T-helper 2 cell (primary cell): ENCODE data around the gene WWOX.
A peak's percentile ranks its signal among the peaks of the same experiment; 100 is the strongest.

ENCODE experiments used
- DNase-seq, 5 experiments: peaks; one replicate each; pipeline versions ENCODE4 v3.0.0 to v3.0.0-alpha.2; 2012 to 2022

Gene WWOX

DNA sequence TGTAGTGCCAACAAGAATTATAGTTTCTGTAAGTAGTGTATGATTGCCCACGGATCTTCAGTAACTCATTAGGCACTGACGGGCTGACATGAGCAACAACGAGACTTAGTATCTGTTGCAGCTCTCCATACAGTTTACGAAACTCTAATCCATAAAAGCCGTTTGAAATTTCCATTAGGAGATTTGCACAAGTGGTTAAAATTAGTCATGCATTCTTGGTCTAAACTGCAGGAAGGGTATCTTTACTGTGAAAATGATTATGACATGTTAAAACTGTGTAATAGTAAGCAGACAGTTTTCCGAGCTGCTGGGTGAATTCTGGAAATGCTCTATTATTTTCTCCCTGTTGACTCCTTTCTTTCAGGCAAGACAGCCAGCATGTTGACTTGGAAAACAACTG, 605.0 kb downstream of the WWOX start:
- no peak for DNase-seq

DNA sequence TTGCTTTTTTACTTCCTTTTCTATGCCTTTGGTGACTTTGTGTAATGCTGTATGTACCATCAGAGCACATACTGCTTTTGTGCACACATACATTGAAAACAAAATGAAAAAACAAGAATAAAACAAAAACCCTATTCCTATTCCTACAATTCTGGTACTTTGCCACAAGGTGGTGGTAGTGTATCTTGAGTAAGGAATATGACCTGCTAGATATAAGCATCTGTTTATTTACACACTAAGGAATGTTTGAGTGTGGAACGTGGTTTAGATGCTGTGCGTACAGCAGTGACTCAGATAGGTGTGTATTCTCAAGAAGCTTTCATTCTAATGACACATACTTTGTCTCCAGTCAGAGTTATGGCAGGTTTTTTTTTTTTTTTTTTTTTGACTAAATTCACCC, 606.2 kb downstream of the WWOX start:
- DNase-seq: peak in 2 of 5 experiments; percentile 21 to 78

DNA sequence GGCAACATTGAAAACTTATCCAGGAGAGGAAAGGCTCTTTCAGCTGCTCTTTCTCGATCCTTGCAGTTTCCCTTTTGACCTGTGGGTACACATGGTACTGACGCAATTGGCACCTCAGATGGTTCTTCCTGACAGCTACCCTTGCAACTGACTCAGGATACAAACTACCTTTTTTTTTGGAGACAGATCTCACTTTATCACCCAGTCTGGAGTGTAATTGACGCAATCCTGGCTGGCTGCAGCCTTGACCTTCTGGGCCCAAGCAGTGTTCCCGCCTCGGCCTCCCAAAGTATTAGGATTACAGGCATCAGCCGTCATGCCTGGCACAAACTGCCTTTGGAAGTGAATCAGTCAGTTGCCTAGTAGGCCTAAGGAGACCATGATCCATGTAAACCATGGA, 607.2 kb downstream of the WWOX start:
- DNase-seq: no peak

DNA sequence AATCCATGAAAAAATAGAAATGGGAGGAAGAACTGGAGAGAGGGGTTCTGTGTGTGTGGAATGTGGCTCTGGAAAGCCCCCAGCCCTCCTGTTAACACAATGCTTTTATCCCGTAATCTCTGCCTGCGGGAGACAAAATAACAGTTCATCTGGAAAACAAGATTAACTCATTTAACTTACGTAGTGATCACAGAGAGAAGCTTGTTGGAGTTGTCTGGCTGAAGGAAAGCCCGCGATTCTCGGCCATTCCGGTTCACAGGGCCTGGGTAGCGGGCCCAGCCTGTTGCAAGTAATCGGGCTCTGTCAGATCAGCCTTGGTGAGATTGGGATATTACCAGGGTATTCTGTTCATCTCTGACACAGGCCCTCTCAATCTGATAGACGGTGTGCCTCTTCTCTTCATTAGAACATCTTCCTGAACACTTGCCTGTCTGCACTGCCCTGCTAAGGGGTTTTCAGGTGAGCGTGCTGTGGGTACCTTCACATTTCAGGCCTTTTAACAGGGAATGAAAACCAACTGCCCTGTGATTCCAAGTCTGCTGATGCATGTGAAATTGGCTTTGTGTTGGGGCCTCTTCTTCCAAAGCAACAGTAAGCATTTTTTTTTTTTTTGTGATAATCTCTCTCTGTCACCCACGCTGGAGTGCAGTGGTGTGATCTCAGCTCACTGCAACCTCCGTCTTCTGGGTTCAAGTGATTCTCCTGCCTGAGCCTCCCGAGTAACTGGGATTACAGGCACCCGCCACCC, 609.9 kb downstream of the WWOX start:
- DNase-seq: no peak

DNA sequence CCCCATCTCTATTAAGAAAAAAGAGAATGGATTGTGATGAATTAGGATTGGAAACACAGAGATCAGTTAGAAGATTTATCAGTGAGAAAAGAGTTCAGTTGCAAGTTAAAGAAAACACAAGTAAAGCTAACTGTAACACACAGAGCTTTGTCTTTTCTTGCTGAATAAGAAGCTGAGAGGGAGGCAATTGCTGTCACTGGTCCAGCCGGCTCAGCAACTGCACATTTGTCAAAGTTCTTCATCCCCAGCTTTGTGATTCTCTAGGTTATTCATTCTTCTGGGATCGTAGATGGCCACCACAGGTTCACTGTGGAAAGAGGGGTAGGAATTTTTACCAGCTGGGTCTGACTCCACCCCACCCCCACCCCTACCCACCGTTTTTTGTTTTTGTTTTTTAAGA, 615.7 kb downstream of the WWOX start:
- no peak for DNase-seq

DNA sequence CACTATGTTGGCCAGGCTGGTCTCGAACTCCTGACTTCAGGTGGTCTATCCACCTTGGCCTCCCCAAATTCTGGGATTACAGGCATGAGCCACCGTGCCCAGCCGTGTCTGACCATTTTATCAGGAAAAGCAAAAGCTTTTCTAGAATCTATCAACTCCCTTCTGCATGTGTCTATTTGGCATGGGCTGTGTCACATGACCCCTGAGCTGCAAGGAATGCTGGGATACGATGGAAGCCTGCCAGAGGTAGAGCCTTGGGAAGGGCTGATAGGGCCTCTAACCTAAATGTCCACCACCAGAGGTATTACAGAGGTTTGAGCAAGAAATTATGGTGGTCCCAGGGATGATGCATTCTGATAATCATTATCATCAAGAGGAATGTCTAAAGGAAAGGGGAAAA, 616.2 kb downstream of the WWOX start:
- no peak for DNase-seq

DNA sequence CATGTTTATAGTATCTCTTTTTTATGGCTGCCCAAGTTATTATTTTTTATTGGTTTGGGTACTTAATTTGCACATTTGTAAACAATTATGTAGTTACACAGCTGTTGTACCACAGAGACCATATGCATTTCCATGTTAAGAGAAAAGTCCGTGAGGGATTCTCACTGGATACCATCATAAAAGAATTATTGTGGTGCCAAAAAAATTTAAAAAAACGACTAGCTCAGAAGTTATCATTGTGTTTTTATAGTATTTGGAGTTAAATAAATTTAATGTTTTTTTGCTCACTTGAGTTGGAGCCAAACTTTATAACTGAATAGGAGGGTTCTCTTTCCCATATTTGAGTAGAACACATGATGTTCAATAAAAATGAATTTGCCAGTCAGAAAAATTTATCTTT, 618.7 kb downstream of the WWOX start:
- no peak for DNase-seq

DNA sequence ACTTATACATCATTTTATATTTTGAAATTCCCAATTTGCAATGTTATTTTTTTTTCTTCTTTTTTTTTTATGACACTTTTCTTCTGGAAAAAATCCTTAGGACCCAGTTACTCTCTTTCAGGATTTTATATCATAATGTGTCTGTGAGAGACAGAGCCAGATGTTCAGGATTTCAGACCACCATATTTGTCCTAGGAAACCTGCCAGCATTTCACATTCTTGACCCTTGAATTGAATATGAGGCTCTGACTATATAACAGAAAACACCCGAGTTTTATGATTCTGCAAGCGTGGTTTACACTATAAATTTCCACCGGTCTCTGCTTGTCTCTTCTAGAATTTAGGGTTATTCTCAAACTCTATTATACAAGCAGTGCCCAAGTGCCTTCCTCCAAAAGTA, 621.0 kb downstream of the WWOX start:
- no peak for DNase-seq

DNA sequence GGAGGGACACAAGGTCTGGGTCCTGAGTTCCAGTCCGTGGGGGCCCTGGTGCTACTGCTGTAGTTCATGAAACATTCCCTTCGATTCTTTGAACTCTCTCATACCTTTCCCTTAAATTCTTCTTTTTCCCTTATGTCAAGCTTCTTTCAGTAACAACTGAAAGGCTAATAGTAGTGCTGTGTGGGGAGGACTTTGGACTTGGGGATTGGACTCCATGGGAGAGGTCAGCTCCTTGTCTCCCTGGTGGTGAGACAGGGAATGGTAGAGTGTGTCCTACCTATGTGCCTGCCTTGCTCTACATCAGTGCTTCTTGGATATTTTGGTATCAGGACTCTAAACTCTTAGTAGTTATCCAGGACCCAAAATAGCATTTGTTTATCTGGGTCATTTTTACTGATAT, 628.1 kb downstream of the WWOX start:
- DNase-seq: no peak

DNA sequence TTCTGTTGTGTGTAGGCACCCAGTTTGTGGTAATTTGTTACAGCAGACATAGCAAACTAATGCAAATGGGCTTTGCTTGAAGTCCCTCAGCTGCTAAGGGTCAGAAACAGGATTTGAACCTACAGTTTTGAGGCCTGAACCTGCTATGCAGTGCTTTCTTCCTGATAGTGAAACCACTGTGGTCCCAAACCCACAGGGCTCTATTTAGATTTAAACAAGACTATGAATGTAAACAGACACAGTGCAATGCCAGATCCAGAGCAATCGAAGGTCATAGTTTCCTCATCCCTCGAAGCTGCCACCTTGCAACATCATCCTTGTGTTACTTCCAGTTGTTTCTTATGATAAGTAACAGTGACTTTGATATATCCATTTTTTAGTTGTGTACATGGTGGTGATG, 630.2 kb downstream of the WWOX start:
- DNase-seq: no peak

DNA sequence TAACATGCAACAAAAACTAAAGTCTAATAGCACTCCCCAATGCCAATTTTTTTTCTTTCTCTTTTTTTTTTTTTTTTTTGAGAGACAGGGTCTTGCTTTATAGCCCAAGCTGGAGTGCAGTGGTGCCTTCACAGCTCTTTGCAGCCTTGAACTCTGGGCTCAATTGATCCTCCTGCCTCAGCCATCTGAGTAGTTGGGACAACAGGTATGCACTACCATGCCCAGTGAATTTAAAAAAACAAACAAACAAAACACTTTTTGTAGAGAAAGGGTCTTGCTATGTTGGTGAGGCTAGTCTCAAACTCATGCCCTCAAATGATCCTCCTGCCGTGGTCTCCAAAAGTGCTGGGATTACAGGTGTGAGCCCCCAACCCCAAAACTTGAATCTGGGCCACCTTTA, 632.3 kb downstream of the WWOX start:
- no peak for DNase-seq

DNA sequence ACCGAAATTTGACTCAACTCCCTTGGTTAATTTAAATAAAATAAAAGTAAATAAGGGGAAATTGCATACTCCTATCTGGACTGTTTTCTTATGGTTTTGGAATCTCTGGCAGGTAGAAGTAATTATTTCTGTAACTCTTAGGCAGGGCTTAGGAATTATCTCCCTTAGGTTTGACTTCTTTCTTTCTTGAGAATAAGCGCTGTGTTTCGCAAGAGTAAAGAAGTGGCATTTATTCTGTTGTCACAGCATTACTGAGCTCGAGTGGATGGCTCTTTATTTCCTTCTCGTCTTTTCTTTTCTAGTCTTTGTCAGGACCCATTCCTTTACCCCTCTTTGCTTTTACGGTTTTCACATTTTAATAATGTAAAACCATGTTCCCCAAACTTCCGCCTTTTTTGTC, 633.2 kb downstream of the WWOX start:
- no peak for DNase-seq

DNA sequence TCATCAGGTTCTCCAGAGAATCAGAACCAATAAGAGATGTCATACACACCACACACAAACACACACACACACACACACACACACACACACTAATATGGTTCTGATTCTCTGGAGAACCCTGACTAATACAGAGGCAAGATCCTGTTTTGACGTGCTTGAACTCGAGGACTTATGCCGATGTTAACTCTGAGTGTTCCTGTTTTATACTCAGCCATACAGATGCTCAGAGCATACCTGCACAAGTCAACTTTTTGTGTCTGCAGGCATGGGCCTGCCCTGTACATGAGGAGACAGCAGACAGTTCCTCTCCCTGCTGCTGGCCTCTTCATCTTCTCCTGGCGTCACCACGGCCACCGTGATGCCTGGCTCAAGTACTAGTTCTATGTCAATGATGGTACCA, 635.9 kb downstream of the WWOX start:
- no peak for DNase-seq

DNA sequence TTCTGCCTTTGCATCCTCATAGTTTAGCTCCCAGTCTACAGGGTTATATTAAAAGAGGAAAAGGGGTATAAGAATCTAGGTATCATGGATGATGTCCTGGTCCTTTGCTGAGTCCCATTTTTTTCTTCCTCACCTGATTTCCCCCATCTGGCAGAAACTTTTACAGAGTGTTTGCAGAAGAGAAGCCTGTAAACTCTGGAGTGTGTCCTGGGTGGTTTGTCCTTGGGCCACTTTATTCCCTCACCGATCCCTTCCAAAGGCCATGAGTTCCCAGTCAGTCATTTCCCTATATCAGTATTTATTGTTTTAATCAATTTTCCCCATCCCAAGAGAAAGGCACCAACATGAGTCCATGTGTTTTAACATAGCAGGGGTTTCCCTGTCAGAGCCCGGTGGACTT, 638.2 kb downstream of the WWOX start:
- DNase-seq: no peak

DNA sequence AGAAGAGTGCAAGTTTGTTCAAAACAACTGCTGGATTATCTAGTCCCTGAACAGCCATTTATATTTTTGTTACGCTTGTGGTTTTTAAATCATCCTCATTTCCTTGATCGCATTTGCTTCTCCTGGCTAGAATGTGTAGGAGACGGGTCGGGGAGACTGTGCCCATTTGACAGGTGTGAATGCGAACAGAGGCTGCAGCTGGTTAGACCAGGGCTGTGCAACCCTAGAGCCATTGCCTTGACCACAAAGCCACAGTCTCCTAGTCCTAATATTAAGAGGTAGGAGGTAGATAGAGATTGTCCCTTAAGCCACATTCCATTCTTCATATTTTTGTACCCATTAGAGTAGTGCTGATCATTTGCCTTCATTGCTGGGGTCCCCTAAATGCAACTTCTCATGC, 639.1 kb downstream of the WWOX start:
- DNase-seq: no peak

DNA sequence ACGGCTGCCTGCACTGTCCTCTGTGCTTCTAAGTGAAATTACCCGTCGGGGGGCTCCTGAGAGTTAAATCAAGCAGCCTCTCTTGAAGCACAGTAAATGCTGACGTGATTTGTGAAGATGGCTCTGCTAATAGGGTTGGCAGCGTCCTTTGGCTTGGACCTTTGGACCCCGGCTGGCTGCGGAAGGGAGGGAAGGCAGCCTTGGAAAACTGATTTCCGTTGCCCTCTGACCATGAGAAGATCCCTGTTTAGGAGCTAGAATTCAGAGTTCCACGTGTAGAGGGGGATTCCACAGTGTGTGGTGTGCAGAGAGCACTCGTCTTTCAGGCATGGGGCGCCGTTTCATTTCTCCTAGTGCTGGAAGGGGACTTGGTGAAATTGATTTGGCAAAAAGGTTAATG, 640.8 kb downstream of the WWOX start:
- no peak for DNase-seq

DNA sequence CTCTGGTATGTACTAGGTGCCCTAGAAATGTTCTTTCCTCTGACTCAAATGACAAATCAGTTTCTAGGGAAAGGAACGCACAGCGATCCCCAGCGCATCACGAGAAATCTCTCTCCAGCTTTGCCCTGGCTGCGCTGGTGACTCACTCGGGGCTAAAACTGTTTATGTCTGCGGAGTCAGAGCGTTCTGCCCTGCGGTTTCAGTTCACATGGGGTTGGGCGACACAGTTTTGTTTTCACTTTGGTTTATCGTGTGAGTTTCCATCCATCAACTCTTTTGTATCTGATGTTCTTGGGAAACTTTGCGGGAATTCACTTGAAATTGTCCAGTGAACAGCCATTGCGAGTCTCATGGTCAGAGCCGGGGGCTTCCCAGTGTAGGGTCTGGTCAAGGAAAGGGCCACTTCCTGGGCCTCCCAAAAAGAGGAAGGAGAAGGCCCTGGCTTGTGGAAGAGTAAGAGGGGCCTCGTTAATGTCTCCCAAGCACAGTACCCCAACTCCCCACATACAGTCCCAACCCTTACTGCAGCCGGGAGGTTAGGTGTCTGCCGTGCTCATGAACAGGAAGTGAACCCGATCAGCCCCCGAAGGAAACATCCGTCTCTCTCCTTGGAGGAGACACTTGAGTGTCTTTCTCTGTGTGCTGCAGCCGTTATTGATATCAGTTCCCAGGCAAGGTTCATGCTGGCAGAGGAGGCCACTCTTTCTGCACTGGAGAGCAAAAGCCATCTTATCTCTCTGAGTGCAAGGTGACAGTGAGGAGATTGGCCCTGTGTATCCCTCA, 643.2 kb downstream of the WWOX start:
- peak; percentile 13 to 95 (median 72) for DNase-seq

DNA sequence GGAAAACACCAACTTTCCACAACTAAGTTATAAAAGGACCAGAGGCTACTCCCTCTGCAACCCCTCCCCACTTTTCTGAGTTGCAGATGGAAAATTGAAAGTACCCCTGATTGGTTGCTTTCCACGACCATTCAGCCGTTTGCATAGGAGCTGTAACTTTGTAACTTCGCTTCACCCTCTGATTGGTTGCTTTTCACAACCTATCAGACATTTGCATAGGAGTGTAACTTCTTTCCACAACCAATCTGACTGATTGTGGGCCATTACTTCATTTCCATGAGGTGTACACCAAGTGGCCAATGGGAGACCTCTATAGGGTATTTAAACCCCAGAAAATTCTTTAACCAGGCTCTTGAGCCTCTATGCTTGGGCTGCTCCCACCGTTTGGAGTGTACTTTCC, 644.1 kb downstream of the WWOX start:
- peak in 1 of 5 experiments; percentile 77 for DNase-seq

DNA sequence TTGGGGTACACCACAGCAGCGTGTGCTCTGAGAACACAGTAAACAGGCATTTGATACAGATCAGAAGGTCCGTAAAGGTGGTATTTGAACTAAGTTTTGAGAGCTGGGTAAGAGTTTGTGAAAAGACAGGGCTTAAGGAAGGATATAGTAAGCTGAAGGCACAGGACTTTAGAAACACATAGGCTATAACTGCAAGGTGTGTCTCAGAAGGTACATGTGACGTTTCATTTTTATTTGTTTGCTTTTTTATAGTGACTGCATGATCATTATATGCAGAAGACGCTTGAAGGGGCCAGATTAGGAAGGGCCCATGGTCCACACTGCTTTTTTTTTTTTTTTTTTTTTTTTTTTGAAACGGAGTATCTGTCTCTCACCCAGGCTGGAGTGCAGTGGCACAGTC, 644.6 kb downstream of the WWOX start:
- DNase-seq: no peak

DNA sequence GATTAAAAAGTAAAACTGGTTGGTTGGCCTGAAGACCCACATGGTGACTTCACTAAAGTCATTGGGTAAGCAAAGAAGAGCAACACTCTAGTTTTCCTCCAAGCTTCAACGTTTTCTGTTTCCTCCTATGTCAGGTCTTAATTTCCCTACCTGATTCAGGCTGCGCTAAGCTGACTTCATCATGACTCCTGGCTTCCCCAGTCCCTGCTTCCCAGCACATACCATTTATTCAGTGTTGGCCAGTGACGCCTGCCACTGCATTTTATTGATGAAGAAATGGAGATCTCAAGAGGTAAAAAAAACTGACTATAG, 645.3 kb downstream of the WWOX start:
- no peak for DNase-seq

DNA sequence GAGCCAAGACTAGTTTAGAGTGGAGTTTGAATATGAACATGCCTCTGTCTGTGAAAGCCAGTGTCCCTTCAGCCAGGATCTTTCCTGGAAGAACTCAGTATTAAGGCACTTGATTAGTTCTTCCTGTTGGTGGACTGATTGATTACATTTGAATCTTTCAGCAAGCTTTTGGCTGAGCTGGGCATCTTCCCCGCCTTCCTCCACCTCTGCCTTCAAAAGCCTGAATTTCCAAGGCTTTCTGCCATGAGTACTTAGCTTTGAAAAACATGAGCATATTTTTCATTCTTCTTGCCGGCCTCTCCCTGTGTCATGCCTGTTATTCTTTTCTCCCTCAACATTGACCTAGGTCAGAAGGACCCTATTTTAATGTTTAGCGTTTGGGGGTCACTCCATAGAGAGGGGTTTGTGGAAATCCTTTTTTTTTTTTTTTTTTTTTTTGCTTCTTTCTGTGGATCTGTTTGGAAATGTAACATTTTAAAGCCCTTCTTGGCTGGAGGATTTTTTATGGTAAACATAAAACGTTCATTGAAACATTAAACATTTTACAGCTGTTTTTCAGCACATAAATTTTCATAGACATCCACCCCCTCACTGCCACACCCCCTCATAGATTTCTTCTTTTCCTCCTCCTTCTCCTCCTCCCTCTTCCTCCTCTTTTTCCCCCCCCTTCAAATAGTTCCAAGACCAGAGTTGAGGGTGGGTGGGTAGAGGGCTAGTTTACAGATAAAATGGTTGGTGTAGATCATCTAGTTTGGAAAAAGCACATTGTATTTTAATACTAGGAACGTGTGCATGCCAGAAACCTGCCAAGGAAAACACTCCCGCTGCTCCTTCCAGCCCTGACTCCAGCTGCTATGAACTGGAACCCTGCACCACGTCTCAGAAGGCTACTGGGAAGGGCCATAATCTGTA, 645.9 kb downstream of the WWOX start:
- no peak for DNase-seq

DNA sequence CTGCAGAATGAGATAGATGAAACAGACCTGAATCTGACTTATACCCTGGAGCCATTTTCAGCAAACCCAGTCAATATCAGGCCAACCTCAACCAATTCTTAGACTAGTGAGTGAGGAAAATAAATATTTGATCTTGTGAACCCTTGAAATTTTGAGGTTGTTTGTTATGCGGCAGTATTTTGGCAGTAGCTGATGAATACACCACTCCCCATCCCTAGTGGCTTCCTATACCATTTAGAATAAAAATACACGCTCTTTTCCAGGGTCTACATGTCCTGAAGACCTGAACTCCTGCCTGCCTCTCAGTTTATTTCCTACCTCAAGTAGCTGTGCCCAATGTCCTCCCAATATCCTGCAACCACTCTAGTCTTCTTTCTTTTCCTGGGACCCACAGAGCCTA, 647.3 kb downstream of the WWOX start:
- no peak for DNase-seq

DNA sequence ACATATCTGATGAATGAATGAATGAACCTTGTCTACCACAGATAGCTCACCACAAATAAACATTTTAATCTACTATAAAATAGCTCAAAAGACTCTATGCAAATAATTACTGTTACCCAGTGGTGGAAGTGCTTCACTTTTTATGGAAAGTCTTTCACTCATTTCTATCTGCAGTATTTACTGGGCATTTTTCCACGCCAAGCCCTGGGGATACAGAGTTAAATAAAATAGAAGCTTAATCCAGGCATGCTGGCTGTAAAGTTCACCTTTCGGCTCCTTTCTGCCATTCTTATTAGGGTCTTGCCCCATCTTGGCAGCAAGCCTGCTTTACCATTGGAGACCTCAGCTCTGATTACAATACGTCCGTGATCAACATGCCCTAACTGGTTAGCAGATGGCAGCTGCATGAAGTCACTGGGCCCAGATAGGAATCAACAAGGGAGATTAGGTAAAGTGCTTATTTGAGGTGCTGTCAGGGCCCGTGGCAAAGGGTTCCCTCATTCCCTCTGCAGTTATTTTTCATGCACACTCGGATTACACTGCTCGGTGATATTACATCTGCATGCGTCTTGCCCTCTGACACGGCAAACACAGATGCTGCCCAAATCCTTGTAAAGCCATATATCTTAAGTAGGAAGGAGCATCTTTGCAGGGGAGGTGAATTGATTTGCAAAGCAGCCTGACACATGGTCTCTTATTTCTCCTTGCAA, 648.9 kb downstream of the WWOX start:
- no peak for DNase-seq
